NCI-H748 (cell line): Measurements from ENCODE around the gene SCO2.
"Not testable (repeated sequence)": the region's sequence is repeated elsewhere in the genome, so short reads cannot be mapped to it uniquely, and the experiment has no call there.

Experiments used
- DNase-seq: peaks from one replicate; lab custom pipeline; 2025; ENCODE audit not compliant: unreplicated experiment; lab: John Stamatoyannopoulos, UW

The SCO2 gene

GRCh38 chr22:50551160-50551752 lies 25.9 kb upstream of the SCO2 start:
- DNase-seq: no peak

DNA sequence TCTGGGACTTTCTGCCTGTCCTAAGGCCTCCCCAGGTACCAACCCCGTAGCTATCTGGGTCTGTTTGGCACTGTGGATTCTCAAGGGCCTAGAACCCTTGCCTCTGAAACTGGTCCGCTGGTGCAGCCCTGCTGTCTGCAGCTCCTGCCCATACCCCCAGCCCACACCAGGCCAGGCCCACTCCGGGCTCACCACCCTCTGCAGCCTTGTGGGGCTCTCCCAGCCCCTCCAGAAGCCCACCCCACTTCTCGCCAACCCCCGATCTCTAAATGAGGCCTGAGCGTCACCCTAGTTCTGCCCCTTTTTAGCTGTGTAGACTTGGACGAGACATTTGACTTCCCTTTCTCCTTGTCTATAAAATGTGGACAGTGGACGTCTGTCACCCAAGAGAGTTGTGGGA lies 25.0 kb upstream of the SCO2 start:
- no peak for DNase-seq

DNA sequence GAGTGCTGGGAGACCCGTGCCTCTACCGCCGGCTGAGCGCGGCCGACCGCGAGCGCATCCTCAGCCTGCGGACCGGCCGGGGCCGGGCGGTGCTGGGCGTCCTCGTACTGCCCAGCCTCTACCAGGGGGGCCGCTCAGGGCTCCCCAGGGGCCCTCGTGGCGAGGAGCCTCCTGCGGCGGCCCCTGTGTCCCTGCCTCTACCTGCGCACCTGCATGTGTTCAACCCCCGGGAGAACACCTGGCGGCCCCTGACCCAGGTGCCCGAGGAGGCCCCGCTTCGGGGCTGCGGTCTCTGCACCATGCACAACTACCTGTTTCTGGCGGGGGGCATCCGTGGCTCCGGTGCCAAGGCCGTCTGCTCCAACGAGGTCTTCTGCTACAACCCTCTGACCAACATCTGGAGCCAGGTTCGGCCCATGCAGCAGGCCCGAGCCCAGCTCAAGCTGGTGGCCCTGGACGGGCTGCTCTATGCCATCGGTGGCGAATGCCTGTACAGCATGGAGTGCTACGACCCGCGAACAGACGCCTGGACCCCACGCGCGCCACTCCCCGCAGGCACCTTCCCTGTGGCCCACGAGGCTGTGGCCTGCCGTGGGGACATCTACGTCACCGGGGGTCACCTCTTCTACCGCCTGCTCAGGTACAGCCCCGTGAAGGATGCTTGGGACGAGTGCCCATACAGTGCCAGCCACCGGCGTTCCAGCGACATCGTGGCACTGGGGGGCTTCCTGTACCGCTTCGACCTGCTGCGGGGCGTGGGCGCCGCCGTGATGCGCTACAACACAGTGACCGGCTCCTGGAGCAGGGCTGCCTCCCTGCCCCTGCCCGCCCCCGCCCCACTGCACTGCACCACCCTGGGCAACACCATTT lies 23.8 kb upstream of the SCO2 start:
- no peak for DNase-seq

GRCh38 chr22:50548040-50548920 lies 22.9 kb upstream of the SCO2 start:
- no peak for DNase-seq

DNA sequence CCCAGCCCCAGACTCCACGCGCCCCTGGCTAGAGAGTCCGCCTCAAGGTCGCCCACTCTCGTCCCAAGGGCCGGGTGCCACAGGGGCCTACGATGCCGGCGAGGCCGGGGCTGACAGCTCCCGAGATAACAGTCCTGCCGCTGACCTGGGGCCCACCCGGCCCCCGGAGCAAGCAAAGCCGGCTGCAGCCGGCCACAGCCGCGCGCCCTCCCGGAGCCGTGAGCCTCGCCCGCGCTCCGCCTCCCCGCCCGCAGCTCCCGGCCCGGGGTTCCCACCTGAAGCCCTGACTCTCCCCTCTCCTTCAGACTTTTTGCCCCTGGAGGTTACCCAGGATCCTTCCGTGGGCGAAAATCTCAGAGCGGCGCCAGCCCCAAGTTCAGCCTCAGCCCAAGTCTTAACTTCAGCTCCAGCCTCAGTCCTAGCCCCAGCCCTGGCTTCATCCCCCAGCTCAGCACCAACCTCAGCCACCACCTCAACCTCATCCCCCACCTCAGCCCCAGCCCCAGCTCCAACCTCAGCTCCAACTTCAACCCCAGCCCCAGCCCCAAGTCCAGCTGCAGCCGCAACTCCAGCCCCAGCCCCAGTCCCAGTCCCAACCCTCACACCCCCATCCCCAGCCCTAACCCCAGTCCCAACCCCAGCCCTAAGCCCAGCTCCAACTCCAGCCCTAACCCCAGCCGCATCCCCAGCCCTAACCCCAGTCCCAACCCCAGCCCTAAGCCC lies 22.0 kb upstream of the SCO2 start:
- DNase-seq: no peak

DNA sequence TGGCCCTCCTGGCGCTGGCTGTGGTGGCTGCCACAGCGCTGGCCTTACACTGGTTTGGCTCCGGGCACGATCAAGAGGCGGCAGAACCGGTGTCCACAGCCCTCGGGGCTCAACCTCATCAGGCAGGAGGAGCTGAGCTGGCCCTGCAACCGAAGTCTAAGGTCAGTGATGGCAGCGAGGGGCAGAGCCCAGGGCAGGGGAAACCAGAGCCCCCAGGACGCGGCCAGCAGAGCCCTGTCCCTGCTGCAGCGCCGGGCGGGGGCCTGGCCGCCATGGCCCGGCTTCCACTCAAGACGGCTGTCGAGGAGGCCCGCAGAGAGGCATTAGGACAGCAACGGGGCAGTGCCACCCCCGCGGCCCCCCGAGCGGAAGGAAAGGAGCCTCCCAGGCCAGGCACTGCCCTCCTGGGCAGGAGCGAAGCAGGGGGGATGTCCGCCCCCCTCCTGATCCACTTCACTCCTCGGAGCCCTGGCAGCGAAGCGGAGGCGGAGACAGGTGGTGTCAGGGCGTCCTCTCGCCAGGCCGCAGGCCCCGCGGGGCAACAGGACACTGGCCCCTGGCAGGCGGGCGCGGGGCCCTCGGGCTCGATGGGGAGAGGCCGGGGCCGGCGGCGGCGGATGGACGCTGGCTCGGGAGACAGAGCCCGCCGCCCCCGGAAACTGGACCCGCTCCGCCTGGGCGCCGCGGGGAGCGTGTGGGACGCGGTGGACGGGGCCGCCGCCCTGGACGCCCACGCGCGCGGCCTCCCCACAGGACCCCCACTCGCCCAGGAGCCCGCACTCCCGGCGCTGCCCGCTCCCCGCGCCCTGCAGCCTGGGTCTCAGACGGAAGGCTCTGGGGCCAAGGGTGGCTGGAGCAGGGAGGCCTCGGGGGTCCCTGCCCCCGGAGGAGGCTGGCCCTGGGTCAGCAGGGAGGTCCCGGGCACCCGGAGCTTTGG lies 21.2 kb upstream of the SCO2 start:
- no peak for DNase-seq

- no peak for DNase-seq
Observed at GRCh38 chr22:50545522-50546325, 20.3 kb upstream of the SCO2 start, which contains the start of gene KLHDC7B. KLHDC7B (plus strand) TSS chr22:50545899; CDS start chr22:50546244, 345 bp downstream.

DNA sequence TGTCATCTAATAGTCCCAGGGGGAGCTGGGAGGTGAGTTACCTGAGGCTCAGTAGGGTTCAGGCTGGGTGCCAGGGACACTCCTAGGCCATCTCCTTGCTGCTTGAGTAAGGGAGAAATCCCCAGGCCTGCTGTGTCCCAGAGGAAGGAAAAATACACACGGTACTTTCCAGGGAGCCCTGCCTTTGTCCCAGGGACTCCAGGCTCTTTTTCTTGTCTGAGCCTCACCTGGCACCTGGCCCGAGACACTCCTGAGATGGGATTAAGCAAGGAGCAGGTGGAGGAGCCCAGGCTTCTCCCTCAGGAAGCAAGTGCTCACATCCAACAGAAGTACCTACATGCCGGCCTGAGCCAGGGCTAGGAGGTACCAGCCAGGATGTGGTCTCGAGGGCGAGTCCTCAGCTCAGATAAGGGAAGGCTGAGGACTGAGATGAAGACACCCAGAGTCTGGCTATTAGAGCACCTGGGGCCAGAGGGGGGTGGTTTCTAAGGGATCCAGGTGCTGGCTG lies 19.4 kb upstream of the SCO2 start:
- no peak for DNase-seq

DNA sequence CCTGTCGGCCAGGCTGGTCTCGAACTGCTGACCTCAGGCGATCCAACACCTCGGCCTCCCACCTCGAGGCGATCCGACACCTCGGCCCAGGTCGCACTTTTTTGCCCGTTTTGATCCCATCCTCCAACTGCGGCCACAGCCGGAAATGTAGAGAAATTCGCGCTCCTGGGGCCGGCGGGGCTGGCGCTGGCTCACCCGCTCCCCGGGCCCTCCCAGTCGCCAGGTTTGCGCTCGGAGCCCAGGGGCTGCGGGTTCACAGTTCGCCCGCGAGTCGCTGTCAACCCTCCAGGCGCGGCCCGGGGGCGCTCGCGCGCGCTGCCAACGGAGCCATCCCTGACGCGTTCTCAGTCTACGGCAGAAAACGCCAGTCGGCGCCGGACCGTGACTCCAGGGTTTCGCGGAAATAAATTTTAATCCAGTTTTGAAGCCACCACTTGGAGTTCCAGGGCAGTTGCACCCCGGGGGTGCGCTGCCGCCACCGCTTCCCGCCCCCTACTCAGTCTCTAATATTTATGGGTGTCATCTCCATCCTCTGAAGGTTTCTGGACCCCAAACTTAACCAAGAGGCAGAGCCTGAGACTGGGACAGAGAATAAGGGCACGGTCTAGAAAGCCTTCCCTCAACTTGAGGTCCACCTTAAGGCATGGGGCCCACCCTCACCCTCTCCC lies 18.8 kb upstream of the SCO2 start:
- DNase-seq: peak; percentile 53

GRCh38 chr22:50542416-50542927 lies 17.1 kb upstream of the SCO2 start:
- no peak for DNase-seq

DNA sequence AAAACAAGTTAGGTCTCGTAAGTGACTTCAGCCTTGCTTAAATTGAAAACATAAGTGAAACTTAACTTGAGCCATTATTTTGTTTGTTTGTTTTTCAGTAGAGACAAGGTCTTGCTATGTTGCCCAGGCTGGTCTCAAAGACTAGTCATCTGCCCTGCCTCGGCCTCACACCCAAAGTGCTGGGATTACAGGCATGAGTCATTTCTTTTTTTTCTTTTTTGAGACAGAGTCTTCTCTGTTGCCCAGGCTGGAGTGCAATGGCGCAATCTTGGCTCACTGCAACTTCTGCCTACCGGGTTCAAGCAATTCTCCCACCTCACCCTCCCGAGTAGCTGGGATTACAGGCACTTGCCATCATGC lies 16.2 kb upstream of the SCO2 start:
- DNase-seq: not testable (repeated sequence)

- no peak for DNase-seq
Observed at GRCh38 chr22:50540381-50540780, 15.0 kb upstream of the SCO2 start.

- DNase-seq: no peak
Observed at GRCh38 chr22:50537765-50538164, 12.4 kb upstream of the SCO2 start.

DNA sequence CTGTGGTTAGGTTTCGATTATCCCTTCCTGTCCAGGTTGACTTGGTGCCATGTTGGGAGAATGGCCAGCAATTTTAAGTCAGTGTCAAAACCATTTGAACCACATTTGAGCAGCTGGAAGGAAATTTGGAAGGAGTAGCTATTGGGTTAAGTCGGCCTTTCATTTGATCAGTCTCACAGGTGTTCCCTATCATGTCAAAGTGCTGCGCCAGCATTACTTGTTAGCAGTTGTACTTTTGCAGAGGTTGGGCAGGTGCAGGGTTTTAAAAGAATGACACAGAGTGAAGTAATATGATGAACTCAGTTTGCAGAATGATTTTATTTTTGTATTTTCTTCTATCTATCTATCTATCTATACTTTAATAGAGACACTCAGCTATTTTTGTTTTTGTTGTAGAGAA lies 10.8 kb upstream of the SCO2 start:
- no peak for DNase-seq

DNA sequence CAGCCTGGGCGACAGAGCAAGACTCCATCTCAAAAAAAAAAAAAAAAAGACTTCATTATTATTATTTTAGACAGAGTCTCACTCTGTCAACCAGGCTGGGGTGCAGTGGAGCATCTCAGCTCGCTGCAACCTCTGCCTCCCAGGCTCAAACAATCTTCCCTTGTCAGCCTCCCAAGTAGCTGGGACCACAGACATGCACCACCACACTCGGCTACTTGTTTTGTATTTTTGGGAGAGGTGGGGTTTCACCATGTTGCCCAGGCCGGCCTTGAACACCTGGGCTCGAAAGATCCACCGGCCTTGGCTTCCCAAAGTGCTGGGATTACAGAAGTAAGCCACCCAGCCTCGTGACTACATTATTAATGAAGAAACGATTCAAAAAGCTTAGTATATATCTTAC lies 9.7 kb upstream of the SCO2 start:
- DNase-seq: no peak

DNA sequence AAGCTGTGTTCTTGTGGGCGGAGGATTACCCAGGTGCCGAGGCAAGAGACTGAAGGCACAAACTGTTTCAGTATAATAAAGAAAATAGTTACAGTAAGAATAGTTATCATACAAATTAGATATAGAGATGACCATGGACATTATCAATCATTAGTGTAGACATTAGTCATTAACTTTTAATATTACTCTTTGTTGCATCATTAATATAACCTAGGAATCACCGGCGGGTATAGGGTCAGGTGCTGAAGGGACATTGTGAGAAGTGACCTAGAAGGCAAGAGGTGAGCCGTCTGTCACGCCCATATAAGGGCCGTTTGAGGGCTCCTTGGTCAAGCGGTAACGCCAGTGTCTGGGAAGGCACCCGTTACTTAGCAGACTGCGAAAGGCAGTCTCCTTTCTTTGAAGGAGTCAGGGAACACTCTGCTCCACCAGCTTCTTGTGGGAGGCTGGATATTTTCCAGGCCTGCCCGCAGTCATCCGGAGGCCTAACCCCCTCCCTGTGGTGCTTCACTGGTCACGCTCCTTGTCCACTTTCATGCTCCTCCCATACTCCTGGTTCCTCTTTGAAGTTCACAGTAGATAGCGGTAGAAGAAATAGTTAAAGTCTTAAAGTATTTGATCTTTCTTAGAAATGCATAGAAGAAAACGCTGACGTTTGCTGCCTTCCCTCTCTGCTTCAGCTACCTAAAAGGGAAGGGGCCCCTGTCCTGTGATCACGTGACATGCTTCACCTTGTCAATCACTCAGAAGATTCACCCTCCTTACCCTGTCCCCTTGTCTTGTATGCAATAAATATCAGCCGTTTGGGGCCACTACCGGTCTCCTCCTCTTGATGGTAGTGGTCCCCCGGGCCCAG lies 8.7 kb upstream of the SCO2 start:
- not testable (repeated sequence) for DNase-seq
